ENCODE measurements around the gene NOTCH1.

The NOTCH1 gene

GRCh38 chr9:136457326-136457725 is 88.5 kb downstream of the NOTCH1 start:
- no peak for TF ChIP-seq CTCF (IDR thresholded peaks at IDR 0.05)

GRCh38 chr9:136456258-136456657 is 89.6 kb downstream of the NOTCH1 start:
- no peak for TF ChIP-seq CTCF (IDR thresholded peaks at IDR 0.05)

GRCh38 chr9:136455043-136456002 is 90.5 kb downstream of the NOTCH1 start:
- no peak for TF ChIP-seq CTCF (IDR thresholded peaks at IDR 0.05)

- no peak for TF ChIP-seq CTCF (IDR thresholded peaks at IDR 0.05)
Measured at GRCh38 chr9:136454026-136454796, 91.6 kb downstream of the NOTCH1 start.

GRCh38 chr9:136453326-136453725 is 92.5 kb downstream of the NOTCH1 start:
- no peak for TF ChIP-seq CTCF (IDR thresholded peaks at IDR 0.05)

- TF ChIP-seq CTCF (IDR thresholded peaks at IDR 0.05), result no peak
Measured at GRCh38 chr9:136451221-136451877, 94.5 kb downstream of the NOTCH1 start.

- no peak for TF ChIP-seq CTCF (IDR thresholded peaks at IDR 0.05)
Measured at GRCh38 chr9:136448655-136449054, 97.2 kb downstream of the NOTCH1 start.
